Endometrial microvascular endothelial cells (primary cell): ENCODE results near the gene DNMT3B. TPM values are rescaled to one million over a fixed set of nuclear protein-coding genes. Genes with fewer than 3 reads are reported as not detected.

Experiments used
- in situ Hi-C: cut with HindIII; loops from 2 replicates; pipeline ENCODE4 v1.10.0; 2017; ENCODE audit warnings: low sequenced_read_pairs, low pct_unique_long_range_greater_than_20kb; ENCODE audit errors: inconsistent ontology term
- total RNA-seq: library from RNA; depleted of rRNA; stranded (reverse); fragments of >200 nt; gene quantifications from one replicate; pipeline ENCODE4 v1.2.3, GENCODE V29; 2015; ENCODE audit errors: inconsistent ontology term

The DNMT3B gene
- total RNA-seq, 1 donor from 2014 or later: 8.7 TPM

- in situ Hi-C loops: no loop called here
Observed at GRCh38 chr20:32807706-32808105, 45.5 kb downstream of the DNMT3B start.

GRCh38 chr20:32808438-32808837 lies 46.3 kb downstream of the DNMT3B start:
- in situ Hi-C loops: no loop called here

GRCh38 chr20:32809907-32810306 lies 47.7 kb downstream of the DNMT3B start:
- in situ Hi-C loops: no loop called here

GRCh38 chr20:32810941-32811340 lies 48.8 kb downstream of the DNMT3B start:
- in situ Hi-C loops: no loop called here

GRCh38 chr20:32811886-32812285 lies 49.7 kb downstream of the DNMT3B start:
- in situ Hi-C loops: no loop called here

GRCh38 chr20:32819992-32820697 lies 58.0 kb downstream of the DNMT3B start:
- in situ Hi-C loops: no loop called here

GRCh38 chr20:32820698-32821377 lies 58.7 kb downstream of the DNMT3B start:
- in situ Hi-C loops: no loop called here

GRCh38 chr20:32822225-32822624 lies 60.0 kb downstream of the DNMT3B start:
- in situ Hi-C loops: no loop called here

- in situ Hi-C loops: no loop called here
Observed at GRCh38 chr20:32823078-32823477, 60.9 kb downstream of the DNMT3B start.

- in situ Hi-C loops: no loop called here
Observed at GRCh38 chr20:32823737-32824588, 61.8 kb downstream of the DNMT3B start.

- in situ Hi-C loops: no loop called here
Observed at GRCh38 chr20:32828029-32828680, 66.0 kb downstream of the DNMT3B start.

GRCh38 chr20:32829311-32830005 lies 67.3 kb downstream of the DNMT3B start:
- in situ Hi-C loops: no loop called here

- in situ Hi-C loops: no loop called here
Observed at GRCh38 chr20:32830437-32830836, 68.3 kb downstream of the DNMT3B start.

GRCh38 chr20:32831982-32832381 lies 69.8 kb downstream of the DNMT3B start:
- in situ Hi-C loops: no loop called here

GRCh38 chr20:32832664-32833063 lies 70.5 kb downstream of the DNMT3B start:
- in situ Hi-C loops: no loop called here

- in situ Hi-C loops: no loop called here
Observed at GRCh38 chr20:32834972-32835371, 72.8 kb downstream of the DNMT3B start.

- in situ Hi-C loops: no loop called here
Observed at GRCh38 chr20:32837157-32837556, 75.0 kb downstream of the DNMT3B start.

GRCh38 chr20:32839227-32839981 lies 77.2 kb downstream of the DNMT3B start:
- in situ Hi-C loops: no loop called here
